Fibroblast of the aortic adventitia (primary cell): ENCODE data around the gene SDC3. TPM values are rescaled to one million over a fixed set of nuclear protein-coding genes. Genes with fewer than 3 reads are reported as not detected.

Experiments used
- DNase-seq: peaks from one replicate; pipeline ENCODE4 v3.0.0-alpha.2; 2010; ENCODE audit warnings: low read depth
- H3K4me3 ChIP-seq: 2 replicates; pipeline ENCODE4 v1.5.1; 2011; ENCODE audit warnings: low read depth, mild to moderate bottlenecking, control low read depth, low read length, moderate library complexity
- total RNA-seq: library from RNA; depleted of rRNA; stranded (reverse); fragments of >200 nt; gene quantifications from 2 replicates; pipeline ENCODE4 v1.2.3, GENCODE V29; 2012; ENCODE audit warnings: low replicate concordance
- TF ChIP-seq, protein P1 (sequence below): IDR thresholded peaks from 2 replicates; pipeline ENCODE4 v1.5.1; 2011; ENCODE audit warnings: mild to moderate bottlenecking, low read length, control low read depth, inconsistent platforms; ENCODE audit not compliant: insufficient read depth

The SDC3 gene
- total RNA-seq, 1 donor: 47.5 TPM

DNA sequence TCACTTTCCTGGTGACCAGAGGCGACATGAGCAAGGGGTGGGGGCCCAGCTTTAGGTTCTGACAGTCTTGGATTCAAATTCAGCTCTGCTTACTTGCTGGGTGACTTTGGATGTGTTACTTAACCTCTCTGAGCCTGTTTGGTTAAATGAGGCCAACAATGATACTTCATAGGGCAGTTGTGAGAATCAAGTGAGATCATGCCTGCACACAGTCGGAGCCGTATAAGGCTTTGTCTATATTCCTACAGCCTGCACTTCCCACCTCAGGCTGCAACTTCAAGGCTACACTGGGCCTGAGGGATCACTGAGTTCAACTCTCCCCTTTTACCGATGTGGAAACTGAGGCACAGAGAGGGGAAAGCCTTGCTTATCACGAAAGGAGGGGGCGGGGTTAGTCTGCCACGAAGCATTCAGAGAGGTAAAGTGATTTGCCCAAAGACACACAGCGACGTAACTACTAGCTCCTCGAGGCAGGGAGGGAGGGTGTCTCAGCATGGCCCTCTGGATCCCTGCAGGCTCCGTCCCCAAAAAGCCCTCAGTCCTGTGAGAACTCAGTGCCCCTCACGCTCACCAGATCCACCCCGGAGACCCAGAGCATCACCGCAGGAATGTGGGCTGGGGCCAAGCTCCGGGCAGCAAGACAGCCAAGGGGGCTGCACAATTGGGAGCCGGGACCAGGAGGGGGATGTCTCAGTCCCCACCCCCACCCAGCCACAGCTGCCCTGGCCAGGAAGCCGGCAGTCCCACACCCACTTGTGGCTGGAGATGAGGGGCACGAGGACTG is 25.0 kb downstream of the SDC3 start:
- TF ChIP-seq, protein P1, sequence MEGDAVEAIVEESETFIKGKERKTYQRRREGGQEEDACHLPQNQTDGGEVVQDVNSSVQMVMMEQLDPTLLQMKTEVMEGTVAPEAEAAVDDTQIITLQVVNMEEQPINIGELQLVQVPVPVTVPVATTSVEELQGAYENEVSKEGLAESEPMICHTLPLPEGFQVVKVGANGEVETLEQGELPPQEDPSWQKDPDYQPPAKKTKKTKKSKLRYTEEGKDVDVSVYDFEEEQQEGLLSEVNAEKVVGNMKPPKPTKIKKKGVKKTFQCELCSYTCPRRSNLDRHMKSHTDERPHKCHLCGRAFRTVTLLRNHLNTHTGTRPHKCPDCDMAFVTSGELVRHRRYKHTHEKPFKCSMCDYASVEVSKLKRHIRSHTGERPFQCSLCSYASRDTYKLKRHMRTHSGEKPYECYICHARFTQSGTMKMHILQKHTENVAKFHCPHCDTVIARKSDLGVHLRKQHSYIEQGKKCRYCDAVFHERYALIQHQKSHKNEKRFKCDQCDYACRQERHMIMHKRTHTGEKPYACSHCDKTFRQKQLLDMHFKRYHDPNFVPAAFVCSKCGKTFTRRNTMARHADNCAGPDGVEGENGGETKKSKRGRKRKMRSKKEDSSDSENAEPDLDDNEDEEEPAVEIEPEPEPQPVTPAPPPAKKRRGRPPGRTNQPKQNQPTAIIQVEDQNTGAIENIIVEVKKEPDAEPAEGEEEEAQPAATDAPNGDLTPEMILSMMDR: no peak

DNA sequence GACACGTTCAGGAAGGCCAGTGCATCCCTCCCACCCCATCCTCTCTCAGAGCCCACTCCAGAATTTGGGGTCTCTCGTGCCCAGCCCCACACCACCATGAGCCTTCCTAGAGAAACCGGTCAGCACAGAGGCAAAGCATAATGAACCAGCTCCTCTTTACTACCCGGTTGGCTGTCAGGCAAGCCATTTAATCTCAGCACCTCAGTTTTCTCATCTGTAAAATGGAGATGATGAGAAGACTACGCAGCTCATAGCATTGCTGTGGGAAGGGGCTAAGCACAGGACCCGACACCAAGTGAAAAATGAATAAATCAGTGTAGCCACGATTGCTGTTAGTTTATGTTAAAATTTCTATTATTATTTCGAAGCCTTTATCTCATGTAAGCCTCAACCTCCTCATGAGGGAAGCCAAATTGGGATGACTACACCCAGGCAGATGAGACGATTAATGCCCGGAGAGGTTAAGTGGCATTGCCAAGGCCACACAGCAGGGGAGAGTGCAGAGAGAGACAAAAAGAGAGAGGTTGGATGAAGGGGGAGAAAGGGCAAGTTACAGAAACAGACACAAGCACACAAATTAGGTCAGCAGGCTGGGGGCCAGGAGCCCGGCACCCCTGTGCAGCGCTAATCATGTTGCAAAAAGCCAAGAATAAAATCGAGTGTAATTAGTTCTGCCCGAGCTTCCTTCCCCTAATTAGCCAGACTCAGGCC is 25.7 kb downstream of the SDC3 start:
- DNase-seq: no peak
- TF ChIP-seq, protein P1: no peak
- no peak overlapping the region for H3K4me3 ChIP-seq

More for the DNA sequence above, 25.0 kb downstream of the SDC3 start:
- no peak overlapping the region for H3K4me3 ChIP-seq
- DNase-seq: no peak

DNA sequence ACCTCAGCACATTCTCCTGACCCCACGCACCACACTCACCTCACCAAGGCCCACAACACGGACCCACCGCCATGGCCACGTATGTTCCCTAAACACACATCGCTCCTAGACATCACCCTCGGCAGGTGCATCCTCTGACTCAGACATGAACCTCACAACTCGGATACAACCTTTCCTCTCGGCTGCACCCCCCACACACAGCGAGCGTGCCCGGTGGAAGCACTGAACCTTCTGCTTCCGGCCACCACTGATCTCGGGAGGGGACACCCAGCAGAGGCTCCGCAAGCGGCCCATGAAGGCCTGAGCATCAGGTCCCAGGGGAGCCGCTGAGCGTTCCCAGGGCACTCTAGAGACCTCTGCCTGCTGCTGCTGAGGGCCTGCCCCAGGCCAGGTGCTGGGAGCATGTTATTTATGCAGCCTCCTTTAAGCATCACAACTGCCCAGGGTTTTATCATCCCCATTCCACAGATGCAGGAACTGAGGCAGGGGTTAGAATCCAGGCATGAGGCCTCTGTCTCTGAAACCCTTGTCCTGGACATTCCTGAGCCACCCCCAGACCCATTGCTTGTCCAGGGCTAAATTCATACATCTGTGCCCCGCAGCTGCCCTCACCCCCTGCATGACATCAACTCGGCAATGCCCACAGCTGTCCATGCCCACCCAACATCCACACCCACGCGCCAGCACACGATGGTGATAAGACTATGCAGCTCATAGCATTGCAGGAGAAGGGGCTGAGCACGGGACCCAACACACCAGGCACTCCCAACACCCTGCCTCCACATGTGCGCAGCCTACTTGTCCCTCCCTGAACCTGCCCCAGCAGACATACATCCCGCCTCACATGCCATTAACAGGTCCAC is 27.0 kb downstream of the SDC3 start:
- no peak for DNase-seq
- H3K4me3 ChIP-seq: no peak overlapping the region
- TF ChIP-seq, protein P1: no peak

DNA sequence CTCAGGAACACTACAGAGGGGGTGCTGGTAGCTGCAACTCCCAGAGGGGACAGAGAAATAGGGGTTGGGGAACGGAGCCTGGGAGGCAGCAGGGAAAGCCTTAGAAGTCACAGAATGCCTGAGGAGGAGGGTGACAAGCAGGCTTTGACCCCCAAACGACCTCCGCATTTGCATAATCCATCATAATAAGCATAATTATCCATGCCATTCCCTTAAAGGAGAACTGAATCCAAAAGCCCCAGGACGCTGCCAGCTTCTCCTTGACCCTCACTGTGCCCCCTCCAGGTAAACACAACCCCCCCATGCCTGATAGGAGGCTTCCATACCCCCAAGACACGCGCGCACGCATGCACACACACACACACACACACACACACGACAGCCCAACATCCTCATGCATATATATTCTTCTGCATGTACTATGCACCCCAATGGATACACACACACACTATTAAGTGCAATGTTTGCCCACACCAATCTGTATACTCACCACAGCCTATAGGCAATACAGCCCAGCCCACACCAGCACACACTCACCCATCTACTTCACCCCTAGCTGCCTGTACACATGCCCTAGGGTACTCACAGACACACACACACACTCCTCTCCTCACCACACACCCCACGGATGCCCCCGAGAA is 27.8 kb downstream of the SDC3 start:
- TF ChIP-seq, protein P1: no peak
- no peak overlapping the region for H3K4me3 ChIP-seq
- no peak for DNase-seq

DNA sequence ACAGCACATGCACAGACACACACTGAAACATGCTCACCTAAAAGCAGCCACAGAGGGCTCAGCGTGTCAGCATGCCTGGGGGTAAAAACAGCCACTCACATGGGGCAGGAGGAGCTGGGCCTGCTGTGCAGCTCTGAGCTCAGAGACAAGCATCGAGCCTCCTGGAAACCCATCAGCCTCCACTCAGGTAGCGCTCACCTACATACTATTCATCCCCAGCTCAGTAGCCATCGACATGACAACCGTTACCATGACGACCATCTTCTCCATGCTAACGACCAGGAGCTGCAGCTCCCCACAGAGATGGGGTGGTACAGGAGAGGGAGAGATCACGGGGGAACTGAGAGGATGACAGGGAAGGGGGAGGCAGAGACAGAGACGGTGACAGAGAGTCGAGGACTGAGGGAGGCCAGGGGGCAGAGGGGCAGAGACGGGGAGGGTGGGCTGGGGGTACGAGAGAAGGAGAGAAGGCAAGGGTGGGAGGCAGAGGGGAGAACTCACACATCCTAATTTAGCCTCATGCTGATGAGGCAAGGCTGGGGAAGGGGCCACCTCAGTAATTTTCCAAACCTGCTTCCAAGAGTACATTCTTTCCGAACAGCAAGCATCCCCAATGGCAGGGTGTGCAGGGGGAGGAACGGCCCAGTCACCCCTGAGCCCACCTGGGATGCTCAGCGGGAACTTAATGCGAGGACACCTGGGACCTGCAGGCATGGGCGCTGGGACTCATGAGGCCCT is 28.4 kb downstream of the SDC3 start:
- H3K4me3 ChIP-seq: no peak overlapping the region
- TF ChIP-seq, protein P1: no peak
- no peak for DNase-seq
